Pancreas (tissue), 10 donors: ENCODE data around the gene GORAB. TPM values are rescaled to one million over a fixed set of nuclear protein-coding genes. Genes with fewer than 3 reads are reported as not detected.

Source experiments
- ATAC-seq, 4 donors: fragments of 200-7000 bp; cut with Tn5 transposase; one replicate each; pipeline versions ENCODE4 v1.8.0 to v1.9.1; 2020; ENCODE audit warnings: mild to moderate bottlenecking in 4 of 4, moderate library complexity in 4 of 4
- DNase-seq, 6 donors: peaks; one replicate each; pipeline ENCODE4 v3.0.0-alpha.2; 2020
- FAIRE-seq: peaks from 2 replicates; lab custom pipeline; 2012; peaks lifted over from hg19 to GRCh38; lab: Jason Lieb, UNC
- H3K27ac ChIP-seq, 4 donors: fragments of 200-600 bp; sonication (generic); 1 replicate in 3 of 4; 2 replicates in 1 of 4; pipeline versions ENCODE4 v1.5.0 to v1.8.0; 2020
- H3K27me3 ChIP-seq, 4 donors: fragments of 200-600 bp; one replicate each; pipeline ENCODE4 v1.8.0; 2021
- H3K36me3 ChIP-seq, 3 donors: fragments of 200-600 bp; sonication (generic) in 1 of 3; one replicate each; pipeline versions ENCODE4 v1.5.0 to v1.8.0; 2020 to 2021
- H3K4me1 ChIP-seq, 3 donors: fragments of 200-600 bp; one replicate each; pipeline ENCODE4 v1.8.0; 2021
- H3K4me3 ChIP-seq, 4 donors: fragments of 200-600 bp; sonication (generic) in 2 of 4; one replicate each; pipeline versions ENCODE4 v1.5.0 to v1.8.0; 2020 to 2021
- H3K9me3 ChIP-seq, 4 donors: fragments of 200-600 bp; one replicate each; pipeline ENCODE4 v1.8.0; 2021
- WGBS, 2 donors: extraction: QIAGEN DNeasy Blood & Tissue Kit; methylation state at CpG; one replicate each; pipeline ENCODE4 v1.1.7; 2013; 5-methylcytosine and 5-hydroxymethylcytosine counted together
- intact Hi-C, 3 donors: fragments of 100-400 bp; cut with DNase I; formaldehyde crosslinking; loops; one replicate each; pipeline versions ENCODE4 v1.11.1 to v1.14.2; 2022
- polyA plus RNA-seq, 2 donors: library from polyadenylated mRNA; stranded (reverse); fragments of 200-250 nt; gene quantifications; one replicate each; pipeline ENCODE4 v1.2.3, GENCODE V29; 2013
- total RNA-seq, 6 donors: library from RNA; stranded (reverse); fragmentation: NEBNext Ultra II Directional in 4 of 6; extraction: Animal tissue kit (Norgen Biotek cat#: 25700) in 4 of 6; gene quantifications; one replicate each; pipeline versions ENCODE4 v1.2.1 to v1.2.4, GENCODE V29; 2021 to 2023
- TF ChIP-seq, protein P1 (sequence below), 4 donors: fragments of 200-600 bp; sonication (generic) in 3 of 4; IDR thresholded peaks; one replicate each; pipeline versions ENCODE4 v1.5.0 to v1.8.0; 2021; ENCODE audit warnings: antibody characterized with exemption in 4 of 4
- donor health status: healthy with polysubstance abuse.
- donor health status: DM: no; HTN: no; CAD: no; lungs with moderate emphysema.
- donor health status: DM: no; HTN: no; CAD: no.
- donor health status: control.
- donor health status: control.
- donor health status: Bipolar disorder and iron deficiency.
- donor health status: DM: yes; HTN: yes; CAD: no.
- donor health status: DM: no; HTN: no; CAD: no.
- donor health status: DM: no; HTN: no; CAD: no.
- donor health status: DM: yes; HTN: yes; CAD: no.

The GORAB gene
- total and polyA plus RNA-seq, 8 donors, result 4.5 to 17.3 (median 6.9) TPM

DNA sequence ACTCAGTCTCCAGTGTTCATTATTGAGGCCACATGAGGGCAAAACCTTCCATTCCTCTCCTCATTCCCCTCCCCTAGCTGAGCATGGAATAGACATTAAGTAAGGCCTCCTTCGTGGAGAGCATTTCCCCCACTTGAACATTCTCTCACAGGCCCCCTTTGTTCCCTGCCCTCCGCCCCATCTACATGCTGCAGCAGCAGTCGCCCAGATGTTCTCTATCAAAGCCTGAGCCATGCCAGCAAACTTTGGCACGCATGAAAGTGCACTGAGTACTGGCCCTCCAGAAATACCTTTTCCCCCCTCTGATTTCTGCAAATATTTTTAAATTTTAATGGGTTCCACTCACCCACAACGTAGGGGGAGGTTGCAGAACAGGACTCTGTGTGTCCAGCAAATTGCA lies 20.9 kb upstream of the GORAB start:
- intact Hi-C loops, result no loop called here
- ATAC-seq (no peak), DNase-seq (no peak), FAIRE-seq (no peak)
- TF ChIP-seq, protein P1, sequence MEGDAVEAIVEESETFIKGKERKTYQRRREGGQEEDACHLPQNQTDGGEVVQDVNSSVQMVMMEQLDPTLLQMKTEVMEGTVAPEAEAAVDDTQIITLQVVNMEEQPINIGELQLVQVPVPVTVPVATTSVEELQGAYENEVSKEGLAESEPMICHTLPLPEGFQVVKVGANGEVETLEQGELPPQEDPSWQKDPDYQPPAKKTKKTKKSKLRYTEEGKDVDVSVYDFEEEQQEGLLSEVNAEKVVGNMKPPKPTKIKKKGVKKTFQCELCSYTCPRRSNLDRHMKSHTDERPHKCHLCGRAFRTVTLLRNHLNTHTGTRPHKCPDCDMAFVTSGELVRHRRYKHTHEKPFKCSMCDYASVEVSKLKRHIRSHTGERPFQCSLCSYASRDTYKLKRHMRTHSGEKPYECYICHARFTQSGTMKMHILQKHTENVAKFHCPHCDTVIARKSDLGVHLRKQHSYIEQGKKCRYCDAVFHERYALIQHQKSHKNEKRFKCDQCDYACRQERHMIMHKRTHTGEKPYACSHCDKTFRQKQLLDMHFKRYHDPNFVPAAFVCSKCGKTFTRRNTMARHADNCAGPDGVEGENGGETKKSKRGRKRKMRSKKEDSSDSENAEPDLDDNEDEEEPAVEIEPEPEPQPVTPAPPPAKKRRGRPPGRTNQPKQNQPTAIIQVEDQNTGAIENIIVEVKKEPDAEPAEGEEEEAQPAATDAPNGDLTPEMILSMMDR (IDR thresholded peaks at IDR 0.05), result no peak
- Histone ChIP-seq H3K36me3 (no peaks in the 10 kb centered on the region), H3K9me3 (no peaks in the 10 kb centered on the region), H3K4me1 (no peaks in the 10 kb centered on the region), H3K27me3 (no peaks in the 10 kb centered on the region), H3K27ac (no peak overlapping the region), H3K4me3 (no peak overlapping the region)
- 49 to 60% methylated on average over 5 of the region's 5 CpGs for WGBS, 2 donors

DNA sequence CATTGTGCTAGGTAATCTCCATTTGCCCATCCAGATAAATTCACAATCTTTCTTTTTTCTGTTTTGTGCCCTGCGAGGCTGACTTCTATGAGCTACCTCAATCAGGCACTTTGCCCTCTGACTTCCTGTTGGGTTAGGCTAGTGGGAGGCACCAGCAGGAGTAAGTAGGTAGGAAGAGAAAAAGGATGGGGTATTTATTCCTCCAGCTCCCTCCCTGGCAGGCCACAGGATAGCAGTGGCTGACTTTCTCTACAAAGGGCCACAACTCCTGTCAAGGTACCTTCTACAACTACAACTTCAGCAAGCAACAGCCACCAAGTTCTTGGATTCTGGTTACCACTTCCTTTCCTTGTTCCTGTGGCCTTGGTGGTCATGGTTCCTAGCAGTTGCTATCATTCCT lies 18.8 kb upstream of the GORAB start:
- Histone ChIP-seq H3K27ac (no peak overlapping the region), H3K9me3 (no peaks in the 10 kb centered on the region), H3K4me3 (no peak overlapping the region), H3K27me3 (no peaks in the 10 kb centered on the region), H3K36me3 (no peaks in the 10 kb centered on the region), H3K4me1 (no peaks in the 10 kb centered on the region)
- DNase-seq (no peak), FAIRE-seq (no peak), ATAC-seq (no peak)
- WGBS, 2 donors, result 43 to 55% methylated on average over 1 of the region's 1 CpG
- intact Hi-C loops, result no loop called here
- TF ChIP-seq, protein P1 (IDR thresholded peaks at IDR 0.05), result no peak

DNA sequence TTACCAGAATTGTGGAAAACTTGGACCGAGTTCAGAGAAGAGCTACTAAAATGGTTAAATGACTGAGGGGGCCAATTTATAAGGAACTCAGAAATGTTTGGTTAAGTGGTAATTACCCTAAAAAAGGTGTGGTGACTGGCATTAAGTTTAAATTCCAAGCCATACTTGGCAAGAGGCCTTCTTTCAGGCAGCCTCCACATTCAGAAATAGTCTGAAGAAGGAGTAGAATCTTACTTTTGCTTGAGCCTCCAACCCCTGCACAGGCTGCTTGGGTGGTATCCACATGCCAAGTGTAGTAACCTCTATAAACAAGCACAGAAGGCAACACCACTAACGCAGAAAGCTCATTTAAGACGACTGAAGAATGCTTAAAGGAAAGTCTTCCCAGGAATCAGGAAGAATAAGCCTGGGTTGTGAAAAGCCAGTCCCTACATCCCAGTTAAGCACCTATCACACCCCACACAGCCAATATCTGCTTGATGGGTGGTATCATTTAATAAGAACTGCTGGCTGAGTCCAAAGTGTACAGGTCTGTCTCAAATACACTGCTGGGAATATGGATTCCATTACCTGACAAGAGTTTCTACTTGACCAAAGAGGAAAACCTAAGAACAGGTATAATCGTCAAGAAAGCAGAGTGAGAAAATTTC lies 13.7 kb upstream of the GORAB start:
- Histone ChIP-seq H3K27ac (no peak overlapping the region), H3K9me3 (no peaks in the 10 kb centered on the region), H3K36me3 (no peaks in the 10 kb centered on the region), H3K4me3 (no peak overlapping the region), H3K27me3 (no peaks in the 10 kb centered on the region), H3K4me1 (no peaks in the 10 kb centered on the region)
- ATAC-seq, result no peak
- intact Hi-C loops, result no loop called here
- WGBS, 2 donors, result 71 to 74% methylated on average over 4 of the region's 4 CpGs
- no peak for FAIRE-seq
- TF ChIP-seq, protein P1 (IDR thresholded peaks at IDR 0.05), result no peak
- DNase-seq, result no peak

DNA sequence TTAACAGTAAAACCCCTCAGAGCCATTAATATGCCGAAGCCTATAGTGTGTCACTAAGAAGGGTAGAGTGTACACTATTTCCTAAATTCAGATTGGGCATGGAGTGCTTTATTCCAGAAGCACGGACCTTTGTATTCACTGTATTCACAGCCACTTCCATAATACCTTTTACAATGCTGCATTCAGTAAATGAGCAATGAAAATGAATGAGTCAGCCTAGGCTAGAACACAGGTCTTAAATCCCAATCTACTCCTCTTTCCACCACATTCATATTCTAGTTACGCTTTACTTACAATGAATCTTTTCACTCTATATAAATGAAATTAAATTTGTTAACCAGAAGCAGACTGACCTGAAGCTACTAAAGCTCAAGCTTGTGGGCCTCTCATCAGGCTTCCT lies 13.0 kb upstream of the GORAB start:
- Histone ChIP-seq H3K27ac (no peak overlapping the region), H3K36me3 (no peaks in the 10 kb centered on the region), H3K9me3 (no peaks in the 10 kb centered on the region), H3K4me1 (no peaks in the 10 kb centered on the region), H3K27me3 (no peaks in the 10 kb centered on the region), H3K4me3 (no peak overlapping the region)
- WGBS, 2 donors, result 74 to 81% methylated on average over 3 of the region's 3 CpGs
- TF ChIP-seq, protein P1 (IDR thresholded peaks at IDR 0.05), result no peak
- DNase-seq (no peak), FAIRE-seq (no peak), ATAC-seq (no peak)
- intact Hi-C loops, result no loop called here

DNA sequence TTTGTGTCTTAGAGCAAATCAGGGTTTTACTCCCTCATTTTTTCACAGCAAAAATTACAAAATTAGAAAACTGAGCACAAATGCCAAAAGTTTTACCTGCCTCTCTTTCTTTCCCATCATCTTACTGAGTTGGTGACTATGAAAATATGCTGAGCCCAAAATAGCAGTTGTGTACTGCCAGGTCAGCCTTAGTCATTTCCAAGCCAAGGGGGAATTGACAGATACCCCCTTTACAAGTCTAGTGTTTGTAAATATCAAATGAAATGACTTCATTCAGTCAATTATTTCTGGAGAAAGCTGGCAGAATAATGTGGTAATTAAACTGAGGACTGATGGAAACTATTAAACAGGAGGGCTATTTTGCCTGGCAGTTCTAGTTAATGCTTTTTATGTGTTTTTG lies 11.4 kb upstream of the GORAB start:
- Histone ChIP-seq H3K36me3 (no peaks in the 10 kb centered on the region), H3K4me1 (no peaks in the 10 kb centered on the region), H3K27ac (no peak overlapping the region), H3K27me3 (peaks cover 0 to 4% (median 0%) of the 10 kb centered on the region in 4 donors), H3K9me3 (no peaks in the 10 kb centered on the region), H3K4me3 (no peak overlapping the region)
- FAIRE-seq (no peak), ATAC-seq (peak in 1 of 4 donors; percentile 14), DNase-seq (no peak)
- TF ChIP-seq, protein P1 (IDR thresholded peaks at IDR 0.05), result no peak
- intact Hi-C loops, result no loop called here
